Osteoblast (primary cell): ENCODE data around the gene CDH4. TPM values are rescaled to one million over a fixed set of nuclear protein-coding genes. Genes with fewer than 3 reads are reported as not detected.
A peak's percentile ranks its signal among the peaks of the same experiment; 100 is the strongest.

ENCODE experiments used
- DNase-seq: peaks from one replicate; pipeline ENCODE4 v3.0.0; 2011; ENCODE audit warnings: low spot score, mixed read lengths; ENCODE audit not compliant: insufficient read length; ENCODE audit errors: missing footprints
- H2AFZ ChIP-seq: 2 replicates; pipeline ENCODE4 v1.6.0; 2011; ENCODE audit warnings: mild to moderate bottlenecking, low read length
- H3K27ac ChIP-seq: 2 replicates; pipeline ENCODE4 v1.5.1; 2011; ENCODE audit warnings: mild to moderate bottlenecking, low read depth, low read length, moderate library complexity
- H3K27me3 ChIP-seq: 2 replicates; pipeline ENCODE4 v1.6.0; 2012; ENCODE audit warnings: mild to moderate bottlenecking, control low read depth, inconsistent platforms, low read length, moderate library complexity; ENCODE audit not compliant: insufficient read depth
- H3K36me3 ChIP-seq: 2 replicates; pipeline ENCODE4 v1.5.1; 2011; ENCODE audit warnings: mild to moderate bottlenecking, low read length, control low read depth, moderate library complexity; ENCODE audit not compliant: insufficient read depth
- H3K4me1 ChIP-seq: 2 replicates; pipeline ENCODE4 v1.5.1; 2011; ENCODE audit warnings: mild to moderate bottlenecking, low read length, control low read depth, moderate library complexity; ENCODE audit not compliant: insufficient read depth
- H3K4me2 ChIP-seq: 2 replicates; pipeline ENCODE4 v1.6.0; 2011; ENCODE audit warnings: mild to moderate bottlenecking, low read length; ENCODE audit not compliant: insufficient read depth
- H3K4me3 ChIP-seq: fragments of 200-600 bp; sonication (generic); 3 replicates; pipeline ENCODE4 v1.5.1; 2012; ENCODE audit warnings: mild to moderate bottlenecking, low read length, inconsistent platforms; ENCODE audit not compliant: insufficient read depth
- H3K79me2 ChIP-seq: 2 replicates; pipeline ENCODE4 v1.6.0; 2012; ENCODE audit warnings: mild to moderate bottlenecking, low read length, control low read depth, inconsistent platforms; ENCODE audit not compliant: insufficient read depth
- H3K9me3 ChIP-seq: 2 replicates; pipeline ENCODE4 v1.5.1; 2011; ENCODE audit warnings: low read depth, low read length, control low read depth
- H4K20me1 ChIP-seq: 2 replicates; pipeline ENCODE4 v1.6.0; 2012; ENCODE audit warnings: mild to moderate bottlenecking, low read length, control low read depth; ENCODE audit not compliant: insufficient read depth
- CTCF ChIP-seq: IDR thresholded peaks from 2 replicates; pipeline ENCODE4 v1.5.1; 2011; ENCODE audit warnings: mild to moderate bottlenecking, low read depth, low read length, moderate library complexity; ENCODE audit errors: extremely low read depth
- total RNA-seq: library from RNA; depleted of rRNA; stranded (reverse); fragments of >200 nt; gene quantifications from 2 replicates; pipeline ENCODE4 v1.2.3, GENCODE V29; 2012

The CDH4 gene
- total RNA-seq, 1 donor: 1.1 TPM

DNA sequence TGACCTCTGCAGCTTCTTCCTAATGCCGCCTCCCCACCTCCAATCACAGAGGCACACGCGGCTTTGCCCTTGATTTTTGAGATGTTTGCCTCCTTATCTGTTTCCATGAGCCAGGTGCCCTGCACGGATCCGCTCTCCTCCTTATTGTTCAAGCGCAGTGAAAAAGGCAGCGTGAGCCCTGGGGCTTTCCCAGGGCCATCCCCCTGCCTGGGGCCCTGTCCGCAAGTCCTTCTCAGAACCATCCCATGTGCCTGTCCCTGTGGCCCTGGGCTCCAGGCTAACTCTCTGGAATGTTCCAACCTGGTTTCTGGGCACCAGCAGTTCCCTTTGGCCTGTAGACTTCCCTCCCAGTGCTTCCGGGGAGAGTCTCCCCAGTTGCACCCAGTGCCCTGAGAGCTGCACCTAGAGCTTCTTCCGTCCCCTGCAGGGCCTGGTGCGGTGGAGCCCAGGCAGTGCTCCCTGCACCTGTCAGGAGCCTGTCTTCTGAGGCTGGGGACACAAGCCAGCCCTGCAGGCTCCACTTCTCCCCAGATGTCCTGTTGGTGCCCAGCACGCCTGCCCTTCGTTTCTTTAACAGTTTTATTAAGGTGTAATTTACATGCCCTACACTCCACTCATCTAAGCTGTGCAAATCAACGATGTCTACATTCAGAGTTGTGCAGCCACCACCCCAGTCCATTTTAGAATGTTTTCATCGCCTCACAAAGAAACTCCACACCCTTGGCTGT lies 330.3 kb downstream of the CDH4 start:
- no peaks in the 10 kb centered on the region for H3K79me2 ChIP-seq
- no peaks in the 10 kb centered on the region for H3K36me3 ChIP-seq
- no peaks in the 10 kb centered on the region for H4K20me1 ChIP-seq
- no peak for TF ChIP-seq CTCF
- no peaks in the 10 kb centered on the region for H3K9me3 ChIP-seq
- H2AFZ ChIP-seq: no peak overlapping the region
- no peaks in the 10 kb centered on the region for H3K27me3 ChIP-seq
- no peaks in the 10 kb centered on the region for H3K4me1 ChIP-seq
- H3K4me3 ChIP-seq: no peak overlapping the region
- no peak overlapping the region for H3K27ac ChIP-seq
- H3K4me2 ChIP-seq: no peak overlapping the region
- peak; percentile 45 for DNase-seq

GRCh38 chr20:61583356-61583755 lies 331.3 kb downstream of the CDH4 start:
- Histone ChIP-seq H3K27ac (no peak overlapping the region), H2AFZ (no peak overlapping the region), H3K79me2 (no peaks in the 10 kb centered on the region), H3K27me3 (no peaks in the 10 kb centered on the region), H3K4me2 (no peak overlapping the region), H3K4me3 (no peak overlapping the region), H4K20me1 (no peaks in the 10 kb centered on the region), H3K4me1 (no peaks in the 10 kb centered on the region), H3K36me3 (no peaks in the 10 kb centered on the region), H3K9me3 (no peaks in the 10 kb centered on the region)
- TF ChIP-seq CTCF: no peak
- DNase-seq: peak; percentile 50

DNA sequence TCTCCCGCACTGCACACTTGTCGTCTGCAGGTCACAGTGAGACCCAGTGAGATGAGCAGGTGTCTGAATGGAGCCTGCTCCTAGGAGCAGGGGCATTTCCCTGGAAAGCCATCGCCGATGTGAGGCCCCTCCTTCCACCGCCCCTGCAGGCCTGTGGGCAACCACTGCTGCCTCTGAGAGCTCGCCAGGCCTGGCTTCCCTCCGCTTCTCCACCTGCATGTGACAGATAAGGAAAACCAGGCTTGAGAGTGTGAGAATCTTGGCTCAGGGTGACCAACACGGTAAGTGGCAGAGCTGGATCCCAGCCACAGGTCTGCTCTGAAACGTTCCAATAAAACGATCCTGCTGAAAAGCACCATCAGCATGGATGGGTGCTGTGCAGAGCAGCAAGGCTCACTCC lies 332.8 kb downstream of the CDH4 start:
- H4K20me1 ChIP-seq: no peaks in the 10 kb centered on the region
- peaks cover 4% of the 10 kb centered on the region for H3K4me1 ChIP-seq
- no peak overlapping the region for H3K27ac ChIP-seq
- no peak for TF ChIP-seq CTCF
- no peaks in the 10 kb centered on the region for H3K27me3 ChIP-seq
- no peaks in the 10 kb centered on the region for H3K9me3 ChIP-seq
- no peaks in the 10 kb centered on the region for H3K36me3 ChIP-seq
- DNase-seq: no peak
- H2AFZ ChIP-seq: no peak overlapping the region
- H3K4me3 ChIP-seq: no peak overlapping the region
- H3K79me2 ChIP-seq: no peaks in the 10 kb centered on the region
- H3K4me2 ChIP-seq: no peak overlapping the region

- Histone ChIP-seq H3K4me3 (no peak overlapping the region), H3K4me1 (peaks cover 4% of the 10 kb centered on the region), H4K20me1 (no peaks in the 10 kb centered on the region), H3K27ac (no peak overlapping the region), H3K9me3 (no peaks in the 10 kb centered on the region), H2AFZ (no peak overlapping the region), H3K4me2 (no peak overlapping the region), H3K27me3 (no peaks in the 10 kb centered on the region), H3K36me3 (no peaks in the 10 kb centered on the region), H3K79me2 (no peaks in the 10 kb centered on the region)
- TF ChIP-seq CTCF: no peak
- no peak for DNase-seq
These were observed 333.7 kb downstream of the CDH4 start for GRCh38 chr20:61585764-61586163.
